DMS79 treated with DMSO at 0.1 percent for 48 hours (cell line): Measurements from ENCODE around the gene METAP1D.
"Not testable (repeated sequence)": the region's sequence is repeated elsewhere in the genome, so short reads cannot be mapped to it uniquely, and the experiment has no call there.

Experiments
- DNase-seq: peaks from one replicate; lab custom pipeline; 2025; lab: John Stamatoyannopoulos, UW

Gene METAP1D

GRCh38 chr2:171999604-172000469 is at the start of gene METAP1D:
Gene METAP1D, plus strand, starts transcription at chr2:171999953. Its CDS starts 17 bp downstream, at chr2:171999970.
- DNase-seq: peak; percentile 78

- no peak for DNase-seq
These were observed 47.5 kb upstream of the METAP1D start for GRCh38 chr2:171952276-171952675.

- no peak for DNase-seq
These were observed 47.0 kb upstream of the METAP1D start for GRCh38 chr2:171952748-171953147.

- no peak for DNase-seq
These were observed 43.5 kb upstream of the METAP1D start for GRCh38 chr2:171956135-171956825.

GRCh38 chr2:171957061-171957460 is 42.7 kb upstream of the METAP1D start:
- no peak for DNase-seq

- DNase-seq: no peak
These were observed 41.3 kb upstream of the METAP1D start for GRCh38 chr2:171958475-171958874.

- DNase-seq: no peak
These were observed 39.8 kb upstream of the METAP1D start for GRCh38 chr2:171959998-171960397.

- DNase-seq: no peak
These were observed 39.2 kb upstream of the METAP1D start for GRCh38 chr2:171960570-171960969.

- no peak for DNase-seq
These were observed 36.6 kb upstream of the METAP1D start for GRCh38 chr2:171963198-171963597.

- peak; percentile 4 for DNase-seq
These were observed 35.4 kb upstream of the METAP1D start for GRCh38 chr2:171964308-171964707.

GRCh38 chr2:171965238-171965637 is 34.5 kb upstream of the METAP1D start:
- DNase-seq: no peak

- DNase-seq: no peak
These were observed 34.1 kb upstream of the METAP1D start for GRCh38 chr2:171965661-171966060.

- no peak for DNase-seq
These were observed 33.5 kb upstream of the METAP1D start for GRCh38 chr2:171966235-171966634.

- no peak for DNase-seq
These were observed 33.1 kb upstream of the METAP1D start for GRCh38 chr2:171966688-171967087.

- DNase-seq: no peak
These were observed 31.2 kb upstream of the METAP1D start for GRCh38 chr2:171968509-171968908.

GRCh38 chr2:171972329-171972982 is 27.3 kb upstream of the METAP1D start:
- no peak for DNase-seq

- no peak for DNase-seq
These were observed 20.6 kb upstream of the METAP1D start for GRCh38 chr2:171979103-171979502.

GRCh38 chr2:171983924-171984323 is 15.8 kb upstream of the METAP1D start:
- DNase-seq: not testable (repeated sequence)

GRCh38 chr2:171985076-171985475 is 14.7 kb upstream of the METAP1D start:
- DNase-seq: no peak

GRCh38 chr2:171986778-171987177 is 13.0 kb upstream of the METAP1D start:
- DNase-seq: no peak

GRCh38 chr2:171991027-171991426 is 8.7 kb upstream of the METAP1D start:
- DNase-seq: peak; percentile 7

- no peak for DNase-seq
These were observed 4.2 kb upstream of the METAP1D start for GRCh38 chr2:171995586-171995985.

GRCh38 chr2:171996021-171996420 is 3.7 kb upstream of the METAP1D start:
- no peak for DNase-seq
